ENCODE measurements around the gene NUDCD2. TPM values are rescaled to one million over a fixed set of nuclear protein-coding genes. Genes with fewer than 3 reads are reported as not detected.

NUDCD2 gene
- polyA plus RNA-seq, 1 donor (not counting 4 experiments of a cell fraction or from before 2014, with no cell fraction given) = 15.9 TPM

DNA sequence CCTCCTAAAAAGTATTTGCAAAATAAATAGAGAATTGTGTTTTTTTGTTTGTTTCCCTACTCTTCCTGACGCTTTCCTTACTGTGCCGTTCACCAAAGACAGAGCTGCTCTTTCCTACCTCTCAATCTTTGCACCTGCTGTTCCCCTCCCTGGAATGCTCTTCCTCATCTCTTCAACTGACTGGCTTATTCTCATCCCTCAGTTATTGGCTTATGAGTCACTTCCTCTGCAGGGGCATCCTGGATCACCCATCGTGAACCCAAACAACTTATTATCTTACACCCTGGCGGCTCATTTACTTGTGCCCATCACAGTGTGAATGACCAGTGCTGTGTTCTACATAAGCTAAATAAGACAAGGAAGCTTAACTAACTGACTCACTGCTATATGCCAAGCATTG lies 58.6 kb downstream of the NUDCD2 start:
- dilution Hi-C loops (cut with MboI; ENCODE audit: extremely low pct_ligation_motif_present, low sequenced_read_pairs) = no loop called here
- Histone ChIP-seq H3K79me2 (ENCODE audit: control insufficient read depth, insufficient read depth, low read length) (no peaks in the 10 kb centered on the region), H4K20me1 (ENCODE audit: control insufficient read depth, extremely low read depth, insufficient read depth, low read length) (no peaks in the 10 kb centered on the region), H3K4me1 (ENCODE audit: control insufficient read depth, extremely low read depth, insufficient read depth, low read length) (no peaks in the 10 kb centered on the region), H3K9me1 (ENCODE audit: control insufficient read depth, extremely low read depth, insufficient read depth, low read length) (no peaks in the 10 kb centered on the region), H3K4me3 (ENCODE audit: control insufficient read depth in 2 of 3, extremely low read depth in 1 of 3, insufficient read depth in 2 of 3, low read depth in 1 of 3, low read length in 3 of 3) (no peak overlapping the region), H3K27ac (ENCODE audit: control insufficient read depth, insufficient read depth, low read length) (no peak overlapping the region), H3K27me3 (ENCODE audit: control insufficient read depth, extremely low read depth, insufficient read depth, low read length) (no peaks in the 10 kb centered on the region), H3K4me2 (ENCODE audit: control insufficient read depth, extremely low read depth, insufficient read depth, low read depth, low read length) (no peak overlapping the region), H3K9me3 (ENCODE audit: control insufficient read depth, low read depth, low read length) (no peaks in the 10 kb centered on the region), H2AFZ (ENCODE audit: control insufficient read depth, low read length) (no peak overlapping the region), H3K9ac (ENCODE audit: control insufficient read depth, extremely low read depth, insufficient read depth, low read length) (no peak overlapping the region), H3K36me3 (ENCODE audit: control insufficient read depth in 2 of 2, extremely low read depth in 1 of 2, insufficient read depth in 2 of 2, low read length in 2 of 2) (no peaks in the 10 kb centered on the region)
- DNase-seq (ENCODE audit: low read depth, low spot score) = no peak
- TF ChIP-seq, protein P1, sequence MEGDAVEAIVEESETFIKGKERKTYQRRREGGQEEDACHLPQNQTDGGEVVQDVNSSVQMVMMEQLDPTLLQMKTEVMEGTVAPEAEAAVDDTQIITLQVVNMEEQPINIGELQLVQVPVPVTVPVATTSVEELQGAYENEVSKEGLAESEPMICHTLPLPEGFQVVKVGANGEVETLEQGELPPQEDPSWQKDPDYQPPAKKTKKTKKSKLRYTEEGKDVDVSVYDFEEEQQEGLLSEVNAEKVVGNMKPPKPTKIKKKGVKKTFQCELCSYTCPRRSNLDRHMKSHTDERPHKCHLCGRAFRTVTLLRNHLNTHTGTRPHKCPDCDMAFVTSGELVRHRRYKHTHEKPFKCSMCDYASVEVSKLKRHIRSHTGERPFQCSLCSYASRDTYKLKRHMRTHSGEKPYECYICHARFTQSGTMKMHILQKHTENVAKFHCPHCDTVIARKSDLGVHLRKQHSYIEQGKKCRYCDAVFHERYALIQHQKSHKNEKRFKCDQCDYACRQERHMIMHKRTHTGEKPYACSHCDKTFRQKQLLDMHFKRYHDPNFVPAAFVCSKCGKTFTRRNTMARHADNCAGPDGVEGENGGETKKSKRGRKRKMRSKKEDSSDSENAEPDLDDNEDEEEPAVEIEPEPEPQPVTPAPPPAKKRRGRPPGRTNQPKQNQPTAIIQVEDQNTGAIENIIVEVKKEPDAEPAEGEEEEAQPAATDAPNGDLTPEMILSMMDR (optimal IDR thresholded peaks at IDR 0.05 in 1 of 3, IDR thresholded peaks at IDR 0.05 in 1 of 3, conservative IDR thresholded peaks at IDR 0.05 in 1 of 3; ENCODE audit: extremely low read depth in 1 of 3, insufficient read depth in 2 of 3, low read length in 3 of 3) = no peak
- no peak for TF ChIP-seq EZH2 (IDR thresholded peaks at IDR 0.05; ENCODE audit: low read length)
- FAIRE-seq = no peak

DNA sequence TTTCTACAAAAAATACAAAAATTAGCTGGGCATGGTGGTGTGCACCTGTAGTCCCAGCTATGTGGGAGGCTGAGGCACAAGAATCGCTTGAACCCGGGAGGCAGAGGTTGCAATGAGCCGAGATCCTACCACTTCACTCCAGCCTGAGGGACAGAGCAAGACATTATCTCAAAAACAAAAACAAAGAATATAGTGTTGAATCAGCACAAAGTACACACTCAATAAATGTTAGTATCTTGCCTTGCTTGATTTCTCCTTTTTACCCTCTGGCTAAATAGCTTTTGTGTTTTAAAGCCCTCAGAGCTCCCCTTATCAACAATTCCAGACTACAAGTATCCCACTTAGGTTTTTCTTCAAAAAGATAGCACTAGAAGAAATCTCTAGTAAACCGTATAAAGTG lies 60.0 kb downstream of the NUDCD2 start:
- FAIRE-seq = no peak
- no peaks in the 10 kb centered on the region for H3K9me1 ChIP-seq (ENCODE audit: control insufficient read depth, extremely low read depth, insufficient read depth, low read length)
- H3K4me1 ChIP-seq (ENCODE audit: control insufficient read depth, extremely low read depth, insufficient read depth, low read length) = no peaks in the 10 kb centered on the region
- no peak overlapping the region for H2AFZ ChIP-seq (ENCODE audit: control insufficient read depth, low read length)
- dilution Hi-C loops (cut with MboI; ENCODE audit: extremely low pct_ligation_motif_present, low sequenced_read_pairs) = no loop called here
- no peaks in the 10 kb centered on the region for H3K79me2 ChIP-seq (ENCODE audit: control insufficient read depth, insufficient read depth, low read length)
- no peak overlapping the region for H3K27ac ChIP-seq (ENCODE audit: control insufficient read depth, insufficient read depth, low read length)
- DNase-seq (ENCODE audit: low read depth, low spot score) = no peak
- H3K9ac ChIP-seq (ENCODE audit: control insufficient read depth, extremely low read depth, insufficient read depth, low read length) = no peak overlapping the region
- H3K9me3 ChIP-seq (ENCODE audit: control insufficient read depth, low read depth, low read length) = no peaks in the 10 kb centered on the region
- H3K4me2 ChIP-seq (ENCODE audit: control insufficient read depth, extremely low read depth, insufficient read depth, low read depth, low read length) = no peak overlapping the region
- H3K27me3 ChIP-seq (ENCODE audit: control insufficient read depth, extremely low read depth, insufficient read depth, low read length) = no peaks in the 10 kb centered on the region
- no peaks in the 10 kb centered on the region for H3K36me3 ChIP-seq (ENCODE audit: control insufficient read depth in 2 of 2, extremely low read depth in 1 of 2, insufficient read depth in 2 of 2, low read length in 2 of 2)
- no peak overlapping the region for H3K4me3 ChIP-seq (ENCODE audit: control insufficient read depth in 2 of 3, extremely low read depth in 1 of 3, insufficient read depth in 2 of 3, low read depth in 1 of 3, low read length in 3 of 3)
- TF ChIP-seq EZH2 (IDR thresholded peaks at IDR 0.05; ENCODE audit: low read length) = no peak
- TF ChIP-seq, protein P1 (optimal IDR thresholded peaks at IDR 0.05 in 1 of 3, IDR thresholded peaks at IDR 0.05 in 1 of 3, conservative IDR thresholded peaks at IDR 0.05 in 1 of 3; ENCODE audit: extremely low read depth in 1 of 3, insufficient read depth in 2 of 3, low read length in 3 of 3) = no peak
- H4K20me1 ChIP-seq (ENCODE audit: control insufficient read depth, extremely low read depth, insufficient read depth, low read length) = no peaks in the 10 kb centered on the region
